ENCODE results near the gene HPCAL1. TPM values are rescaled to one million over a fixed set of nuclear protein-coding genes. Genes with fewer than 3 reads are reported as not detected.
A peak's percentile ranks its signal among the peaks of the same experiment; 100 is the strongest.

Gene HPCAL1
- polyA plus RNA-seq, 3 donors = 82.1 to 99.5 (median 98.0) TPM

DNA sequence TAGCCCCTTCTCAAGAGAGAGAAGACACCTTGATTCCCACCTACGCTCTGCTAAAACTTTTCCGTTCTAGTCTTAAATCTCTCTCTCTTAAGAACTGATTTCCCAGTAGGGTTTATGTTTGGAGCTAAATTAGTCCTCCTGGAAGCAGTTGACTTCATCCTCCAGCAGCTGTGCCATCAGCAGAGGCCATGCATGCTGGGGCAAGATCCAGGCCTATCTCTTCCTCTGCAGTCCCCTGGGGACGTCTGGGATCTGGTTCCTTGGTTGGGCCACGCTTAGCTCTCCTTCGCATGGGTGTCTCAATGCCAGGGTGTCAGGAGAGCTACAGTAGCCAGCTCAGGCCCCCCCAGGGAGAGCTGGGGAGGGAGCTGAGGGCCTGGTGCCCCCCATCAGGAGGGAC lies 49.7 kb downstream of the HPCAL1 start:
- WGBS (ENCODE audit: insufficient coverage) = 96% methylated on average over 3 of the region's 5 CpGs
- DNase-seq = no peak
- peaks cover 27 to 36% of the 10 kb centered on the region in 2 donors for H3K36me3 Mint-ChIP-seq
- Histone ChIP-seq H3K9ac (ENCODE audit: insufficient read depth, low read length, poor library complexity, severe bottlenecking) (no peak overlapping the region), H3K9me3 (replicated peaks in 1 of 2; ENCODE audit: control insufficient read depth in 1 of 2, insufficient read depth in 1 of 2, low read length in 2 of 2) (no peaks in the 10 kb centered on the region), H3K4me1 (ENCODE audit: control insufficient read depth in 1 of 2, insufficient read depth in 2 of 2, low read length in 2 of 2) (peaks cover 27% of the 10 kb centered on the region in 2 donors), H4K20me1 (ENCODE audit: insufficient read depth, low read length) (peaks cover 56% of the 10 kb centered on the region), H3K4me3 (replicated peaks in 1 of 3; ENCODE audit: low read depth in 2 of 3, low read length in 3 of 3) (no peak overlapping the region), H2AFZ (ENCODE audit: insufficient read depth, low read depth, low read length, poor library complexity, severe bottlenecking) (no peak overlapping the region), H3K4me2 (replicated peaks; ENCODE audit: extremely low read depth, low read length, poor library complexity, severe bottlenecking) (no peak overlapping the region), H3K27ac (ENCODE audit: low read depth in 1 of 2, low read length in 2 of 2) (no peak overlapping the region), H3K36me3 (replicated peaks in 1 of 2; ENCODE audit: control insufficient read depth in 1 of 2, insufficient read depth in 2 of 2, low read length in 2 of 2) (peaks cover 11 to 29% of the 10 kb centered on the region in 2 donors), H3K27me3 (ENCODE audit: control insufficient read depth in 2 of 2, insufficient read depth in 2 of 2, low read length in 2 of 2) (no peaks in the 10 kb centered on the region), H3K79me2 (ENCODE audit: insufficient read depth, low read length) (peaks cover 68% of the 10 kb centered on the region)
- H3K4me3 Mint-ChIP-seq = no peak overlapping the region
- TF ChIP-seq, protein P1, sequence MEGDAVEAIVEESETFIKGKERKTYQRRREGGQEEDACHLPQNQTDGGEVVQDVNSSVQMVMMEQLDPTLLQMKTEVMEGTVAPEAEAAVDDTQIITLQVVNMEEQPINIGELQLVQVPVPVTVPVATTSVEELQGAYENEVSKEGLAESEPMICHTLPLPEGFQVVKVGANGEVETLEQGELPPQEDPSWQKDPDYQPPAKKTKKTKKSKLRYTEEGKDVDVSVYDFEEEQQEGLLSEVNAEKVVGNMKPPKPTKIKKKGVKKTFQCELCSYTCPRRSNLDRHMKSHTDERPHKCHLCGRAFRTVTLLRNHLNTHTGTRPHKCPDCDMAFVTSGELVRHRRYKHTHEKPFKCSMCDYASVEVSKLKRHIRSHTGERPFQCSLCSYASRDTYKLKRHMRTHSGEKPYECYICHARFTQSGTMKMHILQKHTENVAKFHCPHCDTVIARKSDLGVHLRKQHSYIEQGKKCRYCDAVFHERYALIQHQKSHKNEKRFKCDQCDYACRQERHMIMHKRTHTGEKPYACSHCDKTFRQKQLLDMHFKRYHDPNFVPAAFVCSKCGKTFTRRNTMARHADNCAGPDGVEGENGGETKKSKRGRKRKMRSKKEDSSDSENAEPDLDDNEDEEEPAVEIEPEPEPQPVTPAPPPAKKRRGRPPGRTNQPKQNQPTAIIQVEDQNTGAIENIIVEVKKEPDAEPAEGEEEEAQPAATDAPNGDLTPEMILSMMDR (IDR thresholded peaks at IDR 0.05) = no peak
- intact Hi-C loops (cut with micrococcal nuclease) = no loop called here
- H3K9me3 Mint-ChIP-seq = no peaks in the 10 kb centered on the region
- H3K27me3 Mint-ChIP-seq (ENCODE audit: low read depth in 3 of 3) = peaks cover 0 to 4% (median 0%) of the 10 kb centered on the region in 3 donors
- H3K4me1 Mint-ChIP-seq = peaks cover 44% of the 10 kb centered on the region
- peak overlapping the region in 2 of 7 donors; percentile 12 to 49 for H3K27ac Mint-ChIP-seq

DNA sequence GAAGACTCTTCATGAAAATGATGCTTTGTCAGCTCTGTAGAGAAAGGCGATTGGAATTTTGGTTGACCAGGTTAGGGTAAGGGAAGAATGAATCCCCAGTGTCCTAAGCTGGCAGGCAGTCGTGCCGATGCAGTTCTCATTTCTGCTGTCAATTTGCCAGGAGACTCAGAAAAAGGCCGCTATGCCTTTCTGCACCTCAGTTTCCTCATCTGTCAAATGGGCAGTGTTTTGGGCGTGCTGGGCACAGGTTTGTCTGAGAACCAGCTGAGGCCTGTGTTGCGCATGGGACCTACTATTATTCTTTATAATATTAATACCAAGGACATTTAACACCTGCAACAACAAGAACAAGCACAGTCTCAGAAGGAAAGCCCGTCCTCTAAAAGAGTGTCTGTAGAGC lies 50.3 kb downstream of the HPCAL1 start:
- Mint-ChIP-seq H3K9me3 (no peaks in the 10 kb centered on the region), H3K36me3 (peaks cover 33 to 42% of the 10 kb centered on the region in 2 donors), H3K4me3 (no peak overlapping the region), H3K27me3 (ENCODE audit: low read depth in 3 of 3) (peaks cover 0 to 4% (median 0%) of the 10 kb centered on the region in 3 donors), H3K4me1 (peaks cover 40% of the 10 kb centered on the region), H3K27ac (peak overlapping the region in 1 of 7 donors; percentile 26)
- peaks cover 24 to 25% of the 10 kb centered on the region in 2 donors for H3K4me1 ChIP-seq (ENCODE audit: control insufficient read depth in 1 of 2, insufficient read depth in 2 of 2, low read length in 2 of 2)
- TF ChIP-seq, protein P1 (IDR thresholded peaks at IDR 0.05) = no peak
- peaks cover 57% of the 10 kb centered on the region for H4K20me1 ChIP-seq (ENCODE audit: insufficient read depth, low read length)
- intact Hi-C loops (cut with micrococcal nuclease) = no loop called here
- no peaks in the 10 kb centered on the region for H3K27me3 ChIP-seq (ENCODE audit: control insufficient read depth in 2 of 2, insufficient read depth in 2 of 2, low read length in 2 of 2)
- H3K9ac ChIP-seq (ENCODE audit: insufficient read depth, low read length, poor library complexity, severe bottlenecking) = no peak overlapping the region
- peaks cover 67% of the 10 kb centered on the region for H3K79me2 ChIP-seq (ENCODE audit: insufficient read depth, low read length)
- WGBS (ENCODE audit: insufficient coverage) = 93% methylated on average over 3 of the region's 7 CpGs
- no peak overlapping the region for H3K4me2 ChIP-seq (replicated peaks; ENCODE audit: extremely low read depth, low read length, poor library complexity, severe bottlenecking)
- no peaks in the 10 kb centered on the region for H3K9me3 ChIP-seq (replicated peaks in 1 of 2; ENCODE audit: control insufficient read depth in 1 of 2, insufficient read depth in 1 of 2, low read length in 2 of 2)
- H3K36me3 ChIP-seq (replicated peaks in 1 of 2; ENCODE audit: control insufficient read depth in 1 of 2, insufficient read depth in 2 of 2, low read length in 2 of 2) = peaks cover 11 to 35% of the 10 kb centered on the region in 2 donors
- no peak for DNase-seq
- no peak overlapping the region for H3K4me3 ChIP-seq (replicated peaks in 1 of 3; ENCODE audit: low read depth in 2 of 3, low read length in 3 of 3)
- H3K27ac ChIP-seq (ENCODE audit: low read depth in 1 of 2, low read length in 2 of 2) = no peak overlapping the region
- H2AFZ ChIP-seq (ENCODE audit: insufficient read depth, low read depth, low read length, poor library complexity, severe bottlenecking) = no peak overlapping the region
